ENCODE measurements around the gene PAQR3. TPM values are rescaled to one million over a fixed set of nuclear protein-coding genes. Genes with fewer than 3 reads are reported as not detected.

PAQR3 gene
- total and polyA plus RNA-seq, 9 of the 15 experiments (the other 6 are each of a cell fraction or from before 2014, with no cell fraction given): 10.7 to 77.1 (median 31.6) TPM

GRCh38 chr4:78937837-78938236, 1.4 kb downstream of the PAQR3 start:
- ChIA-PET POLR2A (interaction anchor here (1.2 kb wide), 1 partner anchor 11 kb away, joined by 3 read pairs; no protein-coding TSS in a partner anchor), CTCF (ENCODE audit: low intra/inter-chr PET ratio) (no interaction called here)
- in situ Hi-C loops (cut with MboI) (no loop called here), intact Hi-C loops (cut with micrococcal nuclease) (no loop called here)
- no peak for TF ChIP-seq TRIM24 (IDR thresholded peaks at IDR 0.05)
- no peak for TF ChIP-seq CLOCK (CRISPR knock-in tag; IDR thresholded peaks at IDR 0.05; ENCODE audit: borderline replicate concordance)
- peak; percentile 41; the same call in 1 of the 2 replicates for TF ChIP-seq JUND (IDR thresholded peaks at IDR 0.05; ENCODE audit: borderline replicate concordance, low read depth, low read length)
- TF ChIP-seq JUND (tag; IDR thresholded peaks at IDR 0.05; ENCODE audit: borderline replicate concordance, low read depth, low read length): no peak
- TF ChIP-seq FOSL1 (tag; conservative IDR thresholded peaks at IDR 0.05): peak; percentile 37
- TF ChIP-seq MLLT1 (IDR thresholded peaks at IDR 0.05): no peak
- TF ChIP-seq ATF3 (IDR thresholded peaks at IDR 0.05): peak; percentile 66; the same call in 1 of the 2 replicates
- TF ChIP-seq ATF3 (CRISPR knock-in tag; conservative IDR thresholded peaks at IDR 0.05): no peak
- 0 out of 2 replicates have a peak, but pooled peaks have one; percentile 25 for TF ChIP-seq EHMT2 (IDR thresholded peaks at IDR 0.05)
- TF ChIP-seq BCOR (IDR thresholded peaks at IDR 0.05): no peak
- Histone ChIP-seq H3K9me3 (replicated peaks; ENCODE audit: control insufficient read depth, insufficient read depth, low read depth, low read length) (no peaks in the 10 kb centered on the region), H3K36me3 (ENCODE audit: control insufficient read depth, insufficient read depth, low read length) (peaks cover 12% of the 10 kb centered on the region; the same call in 2 of the 3 replicates), H3K27me3 (ENCODE audit: control insufficient read depth in 2 of 2, insufficient read depth in 2 of 2, low read length in 2 of 2) (no peaks in the 10 kb centered on the region), H3K4me3 (peak overlapping the region; percentile 68; the same call in 1 of the 2 replicates), H3K4me2 (ENCODE audit: insufficient read depth, low read length) (peak overlapping the region; percentile 2; the same call in 1 of the 2 replicates), H2AFZ (ENCODE audit: low read depth, low read length) (no peak overlapping the region), H3K9me1 (ENCODE audit: control insufficient read depth, insufficient read depth, low read length) (no peaks in the 10 kb centered on the region), H3K27ac (ENCODE audit: extremely low read depth, low read depth, low read length) (no peak overlapping the region), H3K9ac (ENCODE audit: insufficient read depth in 1 of 2, low read depth in 2 of 2, low read length in 2 of 2) (no peak overlapping the region; a peak in 1 of 4 replicates), H3K4me1 (replicated peaks in 1 of 2; ENCODE audit: control insufficient read depth in 2 of 2, insufficient read depth in 2 of 2, low read length in 2 of 2) (peaks cover 10 to 19% of the 10 kb centered on the region in 2 experiments; a peak in 4 of 5 replicates), H3K79me2 (ENCODE audit: control insufficient read depth, insufficient read depth, low read length) (peaks cover 29% of the 10 kb centered on the region), H4K20me1 (replicated peaks; ENCODE audit: control insufficient read depth, insufficient read depth, low read length) (no peaks in the 10 kb centered on the region)
- DNase-seq (ENCODE audit: extremely low read depth in 1 of 4, low spot score in 3 of 4) (no peak), FAIRE-seq (no peak), ATAC-seq (no peak)
- BruUV-seq (replicated peaks): no TSS peak
- 78% methylated on average over 4 of the region's 4 CpGs for WGBS (ENCODE audit: insufficient coverage, low coverage, missing lambda C conversion rate)

All from K562 (cell line).